Measurements from ENCODE around the gene DENND4A.

DENND4A gene

GRCh38 chr15:65783872-65784271 is 8.2 kb downstream of the DENND4A start:
- TF ChIP-seq TAF1 (IDR thresholded peaks at IDR 0.05; ENCODE audit: borderline replicate concordance, insufficient read depth, low read length) = no peak
- no peak for TF ChIP-seq SIN3A (IDR thresholded peaks at IDR 0.05; ENCODE audit: borderline replicate concordance, insufficient read depth, low read length)
- no peak for TF ChIP-seq FOXP2 (optimal IDR thresholded peaks at IDR 0.05; ENCODE audit: borderline replicate concordance, extremely low read depth, extremely low read length, insufficient read depth)
- TF ChIP-seq REST (IDR thresholded peaks at IDR 0.05; ENCODE audit: insufficient read depth in 1 of 2, low read depth in 2 of 2, low read length in 2 of 2) = no peak
- no peak for TF ChIP-seq POLR2AphosphoS5 (IDR thresholded peaks at IDR 0.05; ENCODE audit: low read depth, low read length)

- no peak for TF ChIP-seq REST (IDR thresholded peaks at IDR 0.05; ENCODE audit: insufficient read depth in 1 of 2, low read depth in 2 of 2, low read length in 2 of 2)
- no peak for TF ChIP-seq SIN3A (IDR thresholded peaks at IDR 0.05; ENCODE audit: borderline replicate concordance, insufficient read depth, low read length)
- TF ChIP-seq FOXP2 (optimal IDR thresholded peaks at IDR 0.05; ENCODE audit: borderline replicate concordance, extremely low read depth, extremely low read length, insufficient read depth) = no peak
- TF ChIP-seq TAF1 (IDR thresholded peaks at IDR 0.05; ENCODE audit: borderline replicate concordance, insufficient read depth, low read length) = no peak
- no peak for TF ChIP-seq POLR2AphosphoS5 (IDR thresholded peaks at IDR 0.05; ENCODE audit: low read depth, low read length)
These were observed 10.0 kb downstream of the DENND4A start for GRCh38 chr15:65782096-65782495.

GRCh38 chr15:65778269-65778668 is 13.8 kb downstream of the DENND4A start:
- TF ChIP-seq SIN3A (IDR thresholded peaks at IDR 0.05; ENCODE audit: borderline replicate concordance, insufficient read depth, low read length) = no peak
- no peak for TF ChIP-seq POLR2AphosphoS5 (IDR thresholded peaks at IDR 0.05; ENCODE audit: low read depth, low read length)
- no peak for TF ChIP-seq REST (IDR thresholded peaks at IDR 0.05; ENCODE audit: insufficient read depth in 1 of 2, low read depth in 2 of 2, low read length in 2 of 2)
- no peak for TF ChIP-seq TAF1 (IDR thresholded peaks at IDR 0.05; ENCODE audit: borderline replicate concordance, insufficient read depth, low read length)
- no peak for TF ChIP-seq FOXP2 (optimal IDR thresholded peaks at IDR 0.05; ENCODE audit: borderline replicate concordance, extremely low read depth, extremely low read length, insufficient read depth)

- TF ChIP-seq SIN3A (IDR thresholded peaks at IDR 0.05; ENCODE audit: borderline replicate concordance, insufficient read depth, low read length) (no peak), FOXP2 (optimal IDR thresholded peaks at IDR 0.05; ENCODE audit: borderline replicate concordance, extremely low read depth, extremely low read length, insufficient read depth) (no peak), TAF1 (IDR thresholded peaks at IDR 0.05; ENCODE audit: borderline replicate concordance, insufficient read depth, low read length) (no peak), REST (IDR thresholded peaks at IDR 0.05; ENCODE audit: insufficient read depth in 1 of 2, low read depth in 2 of 2, low read length in 2 of 2) (no peak), POLR2AphosphoS5 (IDR thresholded peaks at IDR 0.05; ENCODE audit: low read depth, low read length) (no peak)
These were observed 14.2 kb downstream of the DENND4A start for GRCh38 chr15:65777843-65778242.

GRCh38 chr15:65777053-65777452 is 15.0 kb downstream of the DENND4A start:
- TF ChIP-seq FOXP2 (optimal IDR thresholded peaks at IDR 0.05; ENCODE audit: borderline replicate concordance, extremely low read depth, extremely low read length, insufficient read depth) (no peak), REST (IDR thresholded peaks at IDR 0.05; ENCODE audit: insufficient read depth in 1 of 2, low read depth in 2 of 2, low read length in 2 of 2) (no peak), SIN3A (IDR thresholded peaks at IDR 0.05; ENCODE audit: borderline replicate concordance, insufficient read depth, low read length) (no peak), POLR2AphosphoS5 (IDR thresholded peaks at IDR 0.05; ENCODE audit: low read depth, low read length) (no peak), TAF1 (IDR thresholded peaks at IDR 0.05; ENCODE audit: borderline replicate concordance, insufficient read depth, low read length) (no peak)

Data from PFSK-1 (cell line).